GM12878 (cell line): ENCODE data around the gene MYL3. TPM values are rescaled to one million over a fixed set of nuclear protein-coding genes. Genes with fewer than 3 reads are reported as not detected.

Source experiments
- ATAC-seq: fragments of 200-7000 bp; cut with Tn5 transposase; 3 replicates; pipeline ENCODE4 v1.9.1; 2020; ENCODE audit warnings: mild to moderate bottlenecking, moderate library complexity
- BruUV-seq: library from RNA; stranded (reverse); fragments of 400-500 nt; replicated peaks from 2 replicates; lab custom pipeline; 2021; lab: Mats Ljungman, UMichigan
- CTCF ChIA-PET: fragments of 300-600 bp; sonication (Branson Sonifier 250); formaldehyde crosslinking; extraction: SDS; loops from one replicate; lab custom pipeline; 2021; ENCODE audit warnings: inconsistent platforms; lab: Yijun Ruan, JAX
- POLR2A ChIA-PET: fragments of 350-600 bp; formaldehyde crosslinking; extraction: SDS; loops from one replicate; lab custom pipeline; 2021; ENCODE audit warnings: inconsistent platforms; lab: Charles Lee
- RAD21 ChIA-PET: fragments of 300-600 bp; sonication (Branson Sonifier 250); formaldehyde crosslinking; loops from one replicate; lab custom pipeline; 2023; ENCODE audit warnings: antibody characterized with exemption; ENCODE audit not compliant: unreplicated experiment; lab: Charles Lee
- SMC1A ChIA-PET: fragments of 300-600 bp; sonication (Branson Sonifier 250); formaldehyde crosslinking; loops from one replicate; lab custom pipeline; 2023; ENCODE audit not compliant: unreplicated experiment, uncharacterized antibody; lab: Charles Lee
- DNase-seq: peaks from one replicate; pipeline ENCODE4 v3.0.0-alpha.2; 2011; ENCODE audit warnings: low read depth, low spot score
- FAIRE-seq: peaks from 3 replicates; lab custom pipeline; 2011; peaks lifted over from hg19 to GRCh38; lab: Jason Lieb, UNC
- H2AFZ ChIP-seq: 2 replicates; pipeline ENCODE4 v1.6.0; 2011; ENCODE audit warnings: low read depth, low read length, control low read depth; ENCODE audit not compliant: control insufficient read depth
- H3K27ac ChIP-seq: 2 replicates; pipeline ENCODE4 v1.5.1; 2011; ENCODE audit warnings: control low read depth; ENCODE audit not compliant: control insufficient read depth, insufficient read depth
- H3K27me3 ChIP-seq, 2 experiments: replicated peaks in 1 of 2; 2 replicates each; pipeline versions ENCODE4 v1.6.0 to v1.6.1; 2011; ENCODE audit warnings: low read length in 1 of 2; ENCODE audit not compliant: control insufficient read depth in 2 of 2, insufficient read depth in 2 of 2
- H3K36me3 ChIP-seq, 2 experiments: 2 replicates each; pipeline ENCODE4 v1.5.1; 2011; ENCODE audit warnings: low read length in 1 of 2; ENCODE audit not compliant: control insufficient read depth in 2 of 2, insufficient read depth in 2 of 2
- H3K4me1 ChIP-seq: 2 replicates; pipeline ENCODE4 v1.6.1; 2011; ENCODE audit warnings: mild to moderate bottlenecking, low read length, moderate library complexity, mixed read lengths; ENCODE audit not compliant: control insufficient read depth, insufficient read depth
- H3K4me2 ChIP-seq: 2 replicates; pipeline ENCODE4 v1.6.0; 2011; ENCODE audit warnings: control low read depth; ENCODE audit not compliant: control insufficient read depth, insufficient read depth
- H3K4me3 ChIP-seq: fragments of 200-600 bp; sonication (generic); 2 replicates; pipeline ENCODE4 v1.5.1; 2016
- H3K79me2 ChIP-seq: 2 replicates; pipeline ENCODE4 v1.6.0; 2011; ENCODE audit warnings: low read length; ENCODE audit not compliant: control insufficient read depth, insufficient read depth
- H3K9ac ChIP-seq: 2 replicates; pipeline ENCODE4 v1.8.0; 2011; ENCODE audit warnings: low read length, control low read depth, mixed read lengths; ENCODE audit not compliant: control insufficient read depth, insufficient read depth
- H3K9me3 ChIP-seq: replicated peaks from 3 replicates; pipeline ENCODE4 v1.5.1; 2011; ENCODE audit warnings: mild to moderate bottlenecking, low read length; ENCODE audit not compliant: control insufficient read depth, insufficient read depth
- H4K20me1 ChIP-seq: 2 replicates; pipeline ENCODE4 v1.6.0; 2011; ENCODE audit not compliant: control insufficient read depth, insufficient read depth
- BCL3 ChIP-seq: IDR thresholded peaks from 2 replicates; pipeline ENCODE4 v1.6.1; 2011; ENCODE audit warnings: borderline replicate concordance, low read depth, mild to moderate bottlenecking, moderate library complexity, low read length; ENCODE audit not compliant: insufficient read depth, poor library complexity, severe bottlenecking
- CBFB ChIP-seq: IDR thresholded peaks from 2 replicates; pipeline ENCODE4 v1.6.1; 2016; ENCODE audit warnings: antibody characterized with exemption, low read depth
- YY1 ChIP-seq: IDR thresholded peaks from 2 replicates; pipeline ENCODE4 v1.6.1; 2011; ENCODE audit warnings: low read depth, mild to moderate bottlenecking, low read length
- WGBS: methylation state at CpG from one replicate; pipeline ENCODE4 v1.1.6; 2016; ENCODE audit warnings: low lambda C conversion rate; ENCODE audit not compliant: insufficient replicate concordance, insufficient coverage; ENCODE audit errors: missing lambda C conversion rate; 5-methylcytosine and 5-hydroxymethylcytosine counted together
- in situ Hi-C: fragments of 300-500 bp; cut with MboI; formaldehyde crosslinking; loops from 9 replicates; pipeline ENCODE4 v1.14.3; 2018; ENCODE audit warnings: mixed read lengths
- intact Hi-C: fragments of 100-400 bp; cut with micrococcal nuclease; formaldehyde crosslinking; loops from one replicate; pipeline ENCODE4 v1.14.2; 2022; ENCODE audit not compliant: unreplicated experiment
- polyA plus RNA-seq, 11 experiments: library from polyadenylated mRNA; depleted of rRNA in 4 of 11; unstranded in 6 of 11; stranded (reverse) in 5 of 11; fragments of >200 nt; fragmentation: Nextera tagmentation in 4 of 11; fragmentation: Illumina TruSeq in 1 of 11; extraction: Ambion mirVana in 4 of 11; extraction: Trizol in 1 of 11; gene quantifications; 1 replicate in 1 of 11; 2 replicates in 10 of 11; pipeline versions ENCODE4 v1.2.1 to v1.2.3, GENCODE V29; 2011 to 2016; ENCODE audit warnings: inconsistent platforms in 2 of 11, missing spikeins in 2 of 11, low read depth in 1 of 11
- total RNA-seq, 4 experiments: library from RNA; depleted of rRNA in 3 of 4; stranded (reverse); fragments of >200 nt in 3 of 4; fragmentation: Illumina TruSeq in 1 of 4; extraction: Trizol in 1 of 4; gene quantifications; 2 replicates each; pipeline versions ENCODE4 v1.2.1 to v1.2.3, GENCODE V29; 2013 to 2021

MYL3 gene
- total and polyA plus RNA-seq, 10 of the 15 experiments (the other 5 are each of a cell fraction or from before 2014, with no cell fraction given) = 0.40 TPM; not detected in 9

GRCh38 chr3:46901591-46902187, 38.4 kb upstream of the MYL3 start:
- ChIA-PET SMC1A (no interaction called here), RAD21 (interaction anchor here (1.9 kb wide), 1 partner anchor 8 kb away, joined by 5 read pairs; no protein-coding TSS in a partner anchor), CTCF (interaction anchor here (0.9 to 2.2 kb wide), 4 partner anchors 8 to 55 kb away, joined by 3 to 6 read pairs (median 4); no protein-coding TSS in a partner anchor)
- no peak for DNase-seq
- no peak for ATAC-seq
- no TSS peak for BruUV-seq
- FAIRE-seq = no peak
- H3K4me2 ChIP-seq = no peak overlapping the region
- no peaks in the 10 kb centered on the region for H3K36me3 ChIP-seq
- no peak overlapping the region for H3K9ac ChIP-seq
- H3K4me1 ChIP-seq = no peaks in the 10 kb centered on the region
- WGBS = 58% methylated on average over 17 of the region's 17 CpGs
- no peaks in the 10 kb centered on the region for H3K79me2 ChIP-seq
- no peak for TF ChIP-seq CBFB
- TF ChIP-seq BCL3 = no peak
- TF ChIP-seq, all 136 proteins: peak for 0
- Histone ChIP-seq H3K27me3 (no peaks in the 10 kb centered on the region), H4K20me1 (no peaks in the 10 kb centered on the region), H3K9me3 (no peaks in the 10 kb centered on the region), H3K4me3 (no peak overlapping the region), H3K27ac (no peak overlapping the region), H2AFZ (no peak overlapping the region)
- intact Hi-C loops (no loop called here), in situ Hi-C loops (no loop called here)
- POLR2A ChIA-PET = no interaction called here

- CTCF ChIA-PET = interaction anchor here (0.6 to 2.2 kb wide), 6 partner anchors 8 to 333 kb away, joined by 3 to 6 read pairs (median 4); no protein-coding TSS in a partner anchor
- Histone ChIP-seq H3K36me3 (no peaks in the 10 kb centered on the region), H2AFZ (no peak overlapping the region), H3K4me3 (no peak overlapping the region), H3K27ac (no peak overlapping the region), H3K9me3 (no peaks in the 10 kb centered on the region), H3K79me2 (no peaks in the 10 kb centered on the region), H3K9ac (no peak overlapping the region), H3K4me2 (no peak overlapping the region), H3K27me3 (no peaks in the 10 kb centered on the region), H4K20me1 (no peaks in the 10 kb centered on the region), H3K4me1 (no peaks in the 10 kb centered on the region)
- intact Hi-C loops (no loop called here), in situ Hi-C loops (no loop called here)
- POLR2A ChIA-PET = no interaction called here
- SMC1A ChIA-PET = no interaction called here
- 41% methylated on average over 3 of the region's 3 CpGs for whole genome bisulfite sequencing
- no peak for TF ChIP-seq YY1
- no peak for ATAC-seq
- FAIRE-seq = no peak
- BruUV-seq = no TSS peak
- DNase-seq = no peak
- RAD21 ChIA-PET = interaction anchor here (1.9 kb wide), 1 partner anchor 8 kb away, joined by 5 read pairs; no protein-coding TSS in a partner anchor
These were observed 37.8 kb upstream of the MYL3 start for GRCh38 chr3:46901061-46901460.
